Ramos (cell line): ENCODE measurements around the gene TMEM63A.

Experiments
- in situ Hi-C: fragments of 300-500 bp; cut with MboI; formaldehyde crosslinking; loops from one replicate; pipeline ENCODE4 v1.14.3; 2022; ENCODE audit warnings: low sequenced_read_pairs; ENCODE audit not compliant: unreplicated experiment

TMEM63A gene

GRCh38 chr1:225887030-225887314 lies 4.8 kb upstream of the TMEM63A start:
- in situ Hi-C loops, result no loop called here

GRCh38 chr1:225886159-225887029 lies 4.2 kb upstream of the TMEM63A start:
- in situ Hi-C loops, result no loop called here

GRCh38 chr1:225885336-225885735 lies 3.2 kb upstream of the TMEM63A start:
- in situ Hi-C loops, result no loop called here

GRCh38 chr1:225883616-225884265 lies 1.6 kb upstream of the TMEM63A start:
- in situ Hi-C loops, result no loop called here

- in situ Hi-C loops, result no loop called here
These were observed 775 bp upstream of the TMEM63A start for GRCh38 chr1:225882694-225883615.

- in situ Hi-C loops, result no loop called here
These were observed 860 bp downstream of the TMEM63A start for GRCh38 chr1:225881081-225881958.

- in situ Hi-C loops, result no loop called here
These were observed 1.5 kb downstream of the TMEM63A start for GRCh38 chr1:225880636-225881035.

GRCh38 chr1:225880222-225880588 lies 2.0 kb downstream of the TMEM63A start:
- in situ Hi-C loops, result no loop called here

- in situ Hi-C loops, result no loop called here
These were observed 2.5 kb downstream of the TMEM63A start for GRCh38 chr1:225879521-225880221.

GRCh38 chr1:225878282-225878681 lies 3.9 kb downstream of the TMEM63A start:
- in situ Hi-C loops, result no loop called here

- in situ Hi-C loops, result no loop called here
These were observed 4.6 kb downstream of the TMEM63A start for GRCh38 chr1:225877580-225877979.

- in situ Hi-C loops, result no loop called here
These were observed 5.2 kb downstream of the TMEM63A start for GRCh38 chr1:225876900-225877510.

- in situ Hi-C loops, result no loop called here
These were observed 7.0 kb downstream of the TMEM63A start for GRCh38 chr1:225875044-225875815.

GRCh38 chr1:225874431-225874830 lies 7.7 kb downstream of the TMEM63A start:
- in situ Hi-C loops, result no loop called here

GRCh38 chr1:225873281-225873850 lies 8.8 kb downstream of the TMEM63A start:
- in situ Hi-C loops, result no loop called here

- in situ Hi-C loops, result no loop called here
These were observed 10.1 kb downstream of the TMEM63A start for GRCh38 chr1:225872075-225872430.

GRCh38 chr1:225871359-225872074 lies 10.7 kb downstream of the TMEM63A start:
- in situ Hi-C loops, result no loop called here
